ENCODE data around the gene CNTN2.

DNA sequence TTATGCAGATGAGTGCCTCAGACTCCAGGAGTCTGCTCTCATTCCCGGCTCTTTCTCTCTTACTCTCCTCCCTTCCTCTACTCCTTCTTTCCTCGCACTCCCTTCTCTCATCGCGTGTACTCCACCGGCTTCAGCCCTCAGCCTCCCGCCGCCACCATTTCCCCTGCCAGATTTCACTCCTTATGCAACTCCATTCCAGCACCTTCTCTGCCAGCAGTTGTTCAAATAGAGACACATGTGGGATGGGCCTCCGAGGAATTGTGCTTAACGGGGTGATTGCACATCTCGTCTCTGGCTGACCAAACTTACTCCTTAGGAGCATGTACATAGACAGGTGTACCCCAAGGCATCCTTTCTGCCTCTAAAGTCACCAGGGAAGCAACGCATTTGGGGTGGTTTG, 2.1 kb downstream of the CNTN2 start:
- no peak for TF ChIP-seq CTCF (conservative IDR thresholded peaks at IDR 0.05)
- TF ChIP-seq EZH2 (IDR thresholded peaks at IDR 0.05; ENCODE audit: low read depth), result no peak; the same call in 1 of the 2 replicates

All from PC-9 (cell line).